A549 (cell line): ENCODE results near the gene STARD4. TPM values are rescaled to one million over a fixed set of nuclear protein-coding genes. Genes with fewer than 3 reads are reported as not detected.

ENCODE experiments used
- ATAC-seq, 2 experiments: fragments of 200-7000 bp in 1 of 2; fragments of >200 bp in 1 of 2; cut with Nextera tagmentation in 1 of 2; cut with Tn5 transposase in 1 of 2; 3 replicates each; pipeline versions ENCODE4 v1.8.0 to v1.9.1; 2018 to 2020; ENCODE audit warnings: mild to moderate bottlenecking in 1 of 2, moderate library complexity in 1 of 2
- CTCF ChIA-PET: fragments of 300-600 bp; sonication (Branson Sonifier 250); formaldehyde crosslinking; extraction: SDS; loops from one replicate; lab custom pipeline; 2021; ENCODE audit warnings: antibody characterized with exemption, inconsistent platforms; lab: Yijun Ruan, JAX
- POLR2A ChIA-PET: fragments of 350-600 bp; formaldehyde crosslinking; extraction: SDS; loops from one replicate; lab custom pipeline; 2021; ENCODE audit warnings: antibody characterized with exemption, inconsistent platforms; lab: Yijun Ruan, JAX
- DNase-seq, 2 experiments: peaks; one replicate each; pipeline versions ENCODE4 v3.0.0 to v3.0.0-alpha.2; 2011 to 2016; ENCODE audit warnings: low read depth in 1 of 2, low spot score in 1 of 2
- FAIRE-seq: peaks from 2 replicates; lab custom pipeline; 2011; peaks lifted over from hg19 to GRCh38; lab: Jason Lieb, UNC
- H3K27ac ChIP-seq, 2 experiments: fragments of >200 bp; sonication (Bioruptor Twin); formaldehyde crosslinking; 3 replicates each; pipeline ENCODE4 v1.5.1; 2016 to 2017
- H3K4me1 ChIP-seq: fragments of >200 bp; sonication (Bioruptor Twin); formaldehyde crosslinking; 3 replicates; pipeline ENCODE4 v1.6.1; 2016
- H3K4me2 ChIP-seq: fragments of >200 bp; sonication (Bioruptor Twin); formaldehyde crosslinking; 3 replicates; pipeline ENCODE4 v1.6.1; 2016
- H3K4me3 ChIP-seq: fragments of >200 bp; sonication (Bioruptor Twin); formaldehyde crosslinking; 3 replicates; pipeline ENCODE4 v1.5.1; 2016
- H3K9me3 ChIP-seq: fragments of >200 bp; sonication (Bioruptor Twin); formaldehyde crosslinking; 3 replicates; pipeline ENCODE4 v1.6.1; 2016
- BHLHE40 ChIP-seq: IDR thresholded peaks from 2 replicates; pipeline ENCODE4 v1.6.1; 2012; ENCODE audit warnings: low read depth, low read length, inconsistent platforms
- CEBPB ChIP-seq, 2 experiments: fragments of >200 bp in 1 of 2; sonication (Bioruptor Twin) in 1 of 2; formaldehyde crosslinking in 1 of 2; IDR thresholded peaks; 2 replicates each; pipeline ENCODE4 v1.6.1; 2012 to 2016
- CHD4 ChIP-seq: fragments of 200-600 bp; sonication (generic); IDR thresholded peaks from 2 replicates; pipeline ENCODE4 v1.6.1; 2016; ENCODE audit warnings: antibody characterized with exemption, mild to moderate bottlenecking, borderline replicate concordance
- EHF ChIP-seq: fragments of 250-450 bp; sonication (Bioruptor Pico); IDR thresholded peaks from 2 replicates; pipeline ENCODE4 v1.5.0; 2020; ENCODE audit warnings: mild to moderate bottlenecking
- EHMT2 ChIP-seq: fragments of 200-600 bp; sonication (generic); IDR thresholded peaks from 2 replicates; pipeline ENCODE4 v1.6.1; 2016; ENCODE audit warnings: antibody characterized with exemption, low read depth, mild to moderate bottlenecking, moderate library complexity
- EP300 ChIP-seq, 2 experiments: fragments of >200 bp; sonication (Bioruptor Twin); formaldehyde crosslinking; IDR thresholded peaks; 2 replicates in 1 of 2; 3 replicates in 1 of 2; pipeline ENCODE4 v1.6.1; 2016 to 2017
- FOSB ChIP-seq: fragments of 250-450 bp; sonication (Bioruptor Pico); IDR thresholded peaks from 2 replicates; pipeline ENCODE4 v1.5.0; 2020; ENCODE audit warnings: mild to moderate bottlenecking, moderate library complexity
- GATA3 ChIP-seq: IDR thresholded peaks from 2 replicates; pipeline ENCODE4 v1.6.1; 2012; ENCODE audit warnings: borderline replicate concordance
- HEYL ChIP-seq: fragments of 250-450 bp; sonication (Bioruptor Pico); IDR thresholded peaks from 2 replicates; pipeline ENCODE4 v1.8.0; 2021; ENCODE audit warnings: mild to moderate bottlenecking, moderate library complexity
- HOXA7 ChIP-seq: fragments of 250-450 bp; sonication (Bioruptor Pico); IDR thresholded peaks from 2 replicates; pipeline ENCODE4 v1.5.0; 2020; ENCODE audit warnings: mild to moderate bottlenecking, moderate library complexity
- KDM5A ChIP-seq: fragments of 200-600 bp; sonication (generic); IDR thresholded peaks from 2 replicates; pipeline ENCODE4 v1.6.1; 2016; ENCODE audit warnings: antibody characterized with exemption, mild to moderate bottlenecking
- NPAS2 ChIP-seq: fragments of 250-450 bp; sonication (Bioruptor Pico); IDR thresholded peaks from 2 replicates; pipeline ENCODE4 v1.8.0; 2022; ENCODE audit warnings: mild to moderate bottlenecking, moderate library complexity, borderline replicate concordance
- PHF8 ChIP-seq: fragments of 200-600 bp; sonication (generic); IDR thresholded peaks from 2 replicates; pipeline ENCODE4 v1.6.1; 2016; ENCODE audit warnings: low read depth, mild to moderate bottlenecking, antibody characterized with exemption, moderate library complexity, borderline replicate concordance
- POLR2AphosphoS2 ChIP-seq: conservative IDR thresholded peaks from 2 replicates; pipeline ENCODE4 v1.6.1; 2012; ENCODE audit warnings: low read length, improper control_type of control experiment, inconsistent platforms
- RAD21 ChIP-seq, 2 experiments: fragments of >200 bp in 1 of 2; sonication (Bioruptor Twin) in 1 of 2; formaldehyde crosslinking in 1 of 2; IDR thresholded peaks in 1 of 2; conservative IDR thresholded peaks in 1 of 2; 2 replicates in 1 of 2; 3 replicates in 1 of 2; pipeline ENCODE4 v1.6.1; 2012 to 2018; ENCODE audit warnings: inconsistent platforms in 1 of 2
- RCOR1 ChIP-seq: fragments of 150-350 bp; IDR thresholded peaks from 2 replicates; pipeline ENCODE4 v1.6.1; 2014; ENCODE audit warnings: antibody characterized with exemption, low read length, low read depth
- RNF2 ChIP-seq: fragments of 200-600 bp; sonication (generic); IDR thresholded peaks from 2 replicates; pipeline ENCODE4 v1.6.1; 2016; ENCODE audit warnings: low read depth, mild to moderate bottlenecking, antibody characterized with exemption, moderate library complexity, borderline replicate concordance
- SREBF2 ChIP-seq: fragments of 450-650 bp; IDR thresholded peaks from 2 replicates; pipeline ENCODE4 v1.6.1; 2014; ENCODE audit warnings: mild to moderate bottlenecking, moderate library complexity
- TP53 ChIP-seq: fragments of 250-450 bp; sonication (Bioruptor Pico); IDR thresholded peaks from 2 replicates; pipeline ENCODE4 v1.5.0; 2021; ENCODE audit warnings: mild to moderate bottlenecking, moderate library complexity
- ZC3H11A ChIP-seq: fragments of 450-650 bp; IDR thresholded peaks from 2 replicates; pipeline ENCODE4 v1.6.1; 2014; ENCODE audit warnings: antibody characterized with exemption, mild to moderate bottlenecking
- ZFP36 ChIP-seq: fragments of 450-650 bp; IDR thresholded peaks from 2 replicates; pipeline ENCODE4 v1.6.1; 2014; ENCODE audit warnings: borderline replicate concordance; ENCODE audit not compliant: partially characterized antibody
- WGBS: methylation state at CpG from one replicate; pipeline ENCODE4 v1.1.6; 2017; ENCODE audit errors: missing lambda C conversion rate; 5-methylcytosine and 5-hydroxymethylcytosine counted together
- polyA plus RNA-seq, 4 experiments: library from polyadenylated mRNA; depleted of rRNA in 3 of 4; stranded (reverse); fragments of >200 nt; fragmentation: RNase III in 1 of 4; extraction: RNeasy Plus Mini Kit Qiagen cat#74134 plus additional on column Dnase treatment in 1 of 4; gene quantifications; 2 replicates in 3 of 4; 3 replicates in 1 of 4; pipeline ENCODE4 v1.2.3, GENCODE V29; 2011 to 2017
- TF ChIP-seq, protein P1 (sequence below): fragments of 250-450 bp; sonication (Bioruptor Pico); IDR thresholded peaks from 2 replicates; pipeline ENCODE4 v1.5.0; 2021; ENCODE audit warnings: mild to moderate bottlenecking, moderate library complexity, borderline replicate concordance
- TF ChIP-seq, protein P2 (sequence below): IDR thresholded peaks from 2 replicates; pipeline ENCODE4 v1.6.1; 2012
- TF ChIP-seq, protein P3 (sequence below): fragments of >200 bp; sonication (Bioruptor Twin); formaldehyde crosslinking; IDR thresholded peaks from 3 replicates; pipeline ENCODE4 v1.6.1; 2016
- TF ChIP-seq, protein P4 (sequence below): fragments of 250-450 bp; sonication (Bioruptor Pico); IDR thresholded peaks from 2 replicates; pipeline ENCODE4 v1.5.0; 2020; ENCODE audit warnings: low read depth, mild to moderate bottlenecking, moderate library complexity
- TF ChIP-seq, protein P5 (sequence below): fragments of 150-350 bp; IDR thresholded peaks from 2 replicates; pipeline ENCODE4 v1.6.1; 2014; ENCODE audit warnings: low read depth, mild to moderate bottlenecking, low read length

The STARD4 gene
- polyA plus RNA-seq, 2 of the 4 experiments (the other 2 are of a cell fraction), result 14.0 to 15.9 TPM

DNA sequence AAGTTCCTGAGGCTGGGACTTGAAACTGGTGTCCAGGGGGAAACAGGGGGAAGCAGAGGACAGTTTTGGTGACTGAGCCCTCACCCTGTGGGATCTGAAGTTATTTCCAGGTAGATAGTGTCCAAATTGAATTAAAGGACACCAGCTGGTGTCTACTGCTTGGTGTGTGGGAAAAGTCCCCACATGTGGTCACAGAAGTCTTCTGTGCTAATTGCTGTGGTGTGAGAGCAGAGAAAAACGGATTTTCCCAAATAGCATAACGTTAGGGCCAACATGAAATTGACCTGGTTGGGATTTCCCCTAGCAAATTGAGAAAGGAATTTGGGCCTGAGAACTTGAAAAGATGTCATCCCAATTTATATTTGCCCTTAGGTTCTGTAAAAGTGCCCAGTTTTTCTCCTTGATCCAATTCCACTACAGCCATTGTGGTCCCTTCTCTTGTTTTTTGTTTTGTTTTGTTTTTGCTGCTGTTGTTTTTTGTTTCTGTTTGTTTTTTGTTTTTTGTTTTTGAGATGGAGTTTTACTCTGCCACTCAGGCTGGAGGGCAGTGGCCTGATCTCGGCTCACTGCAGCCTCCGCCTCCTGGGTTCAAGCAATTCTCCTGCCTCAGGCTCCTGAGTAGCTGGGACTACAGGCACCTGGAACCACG is 5.6 kb upstream of the STARD4 start:
- no peak for FAIRE-seq
- TF ChIP-seq, protein P1, sequence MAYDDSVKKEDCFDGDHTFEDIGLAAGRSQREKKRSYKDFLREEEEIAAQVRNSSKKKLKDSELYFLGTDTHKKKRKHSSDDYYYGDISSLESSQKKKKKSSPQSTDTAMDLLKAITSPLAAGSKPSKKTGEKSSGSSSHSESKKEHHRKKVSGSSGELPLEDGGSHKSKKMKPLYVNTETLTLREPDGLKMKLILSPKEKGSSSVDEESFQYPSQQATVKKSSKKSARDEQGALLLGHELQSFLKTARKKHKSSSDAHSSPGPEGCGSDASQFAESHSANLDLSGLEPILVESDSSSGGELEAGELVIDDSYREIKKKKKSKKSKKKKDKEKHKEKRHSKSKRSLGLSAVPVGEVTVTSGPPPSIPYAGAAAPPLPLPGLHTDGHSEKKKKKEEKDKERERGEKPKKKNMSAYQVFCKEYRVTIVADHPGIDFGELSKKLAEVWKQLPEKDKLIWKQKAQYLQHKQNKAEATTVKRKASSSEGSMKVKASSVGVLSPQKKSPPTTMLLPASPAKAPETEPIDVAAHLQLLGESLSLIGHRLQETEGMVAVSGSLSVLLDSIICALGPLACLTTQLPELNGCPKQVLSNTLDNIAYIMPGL (CRISPR knock-in tag), result no peak
- TF ChIP-seq GATA3 (no peak), ZFP36 (no peak), RNF2 (no peak), SREBF2 (no peak), EP300 (IDR thresholded peaks at IDR 0.05) (no peak), EHMT2 (no peak), POLR2AphosphoS2 (no peak), FOSB (CRISPR knock-in tag) (no peak), NPAS2 (CRISPR knock-in tag) (no peak), RCOR1 (no peak)
- TF ChIP-seq, all 56 proteins: peak for 0

DNA sequence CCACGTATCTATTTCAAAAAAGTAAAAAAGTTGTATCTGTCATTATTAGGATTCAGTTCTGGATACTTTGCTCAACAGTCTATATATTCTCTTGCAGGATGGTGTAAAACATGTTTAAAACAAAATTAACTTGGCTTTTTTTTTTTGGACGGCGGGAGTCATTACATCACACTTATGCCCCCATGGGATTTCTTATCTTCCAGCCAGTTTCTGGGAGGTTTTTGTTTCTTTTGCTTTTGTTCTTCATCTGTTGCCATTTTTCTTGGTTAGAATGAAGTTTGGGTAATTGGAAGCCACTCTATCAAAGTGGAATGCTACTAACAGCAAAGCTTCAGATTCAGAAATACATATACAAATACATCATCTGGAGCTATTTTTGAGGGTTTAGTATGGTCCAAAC is 1.8 kb upstream of the STARD4 start:
- WGBS, result 94% methylated on average over 3 of the region's 3 CpGs
- ATAC-seq, result no peak
- H3K9me3 ChIP-seq, result no peaks in the 10 kb centered on the region
- peaks cover 10% of the 10 kb centered on the region; the same call in 2 of the 3 replicates for H3K4me1 ChIP-seq
- DNase-seq, result no peak
- H3K27ac ChIP-seq, result no peak overlapping the region
- H3K4me3 ChIP-seq, result no peak overlapping the region
- no peak overlapping the region for H3K4me2 ChIP-seq
- no peak for FAIRE-seq
- ChIA-PET POLR2A (no interaction called here), CTCF (interaction anchor here (1.9 kb wide), 1 partner anchor 17 kb away, joined by 5 read pairs; no protein-coding TSS in a partner anchor)
- TF ChIP-seq EHF (CRISPR knock-in tag), result no peak
- no peak for TF ChIP-seq ZC3H11A
- TF ChIP-seq CEBPB (IDR thresholded peaks at IDR 0.05), result no peak
- TF ChIP-seq HOXA7, result no peak
- no peak for TF ChIP-seq POLR2AphosphoS2
- no peak for TF ChIP-seq KDM5A
- TF ChIP-seq PHF8, result no peak
- TF ChIP-seq BHLHE40, result no peak
- no peak for TF ChIP-seq RAD21 (conservative IDR thresholded peaks at IDR 0.05 in 1 of 2, IDR thresholded peaks at IDR 0.05 in 1 of 2)
- TF ChIP-seq RCOR1, result no peak
- no peak for TF ChIP-seq CHD4
- no peak for TF ChIP-seq GATA3
- TF ChIP-seq, protein P2, sequence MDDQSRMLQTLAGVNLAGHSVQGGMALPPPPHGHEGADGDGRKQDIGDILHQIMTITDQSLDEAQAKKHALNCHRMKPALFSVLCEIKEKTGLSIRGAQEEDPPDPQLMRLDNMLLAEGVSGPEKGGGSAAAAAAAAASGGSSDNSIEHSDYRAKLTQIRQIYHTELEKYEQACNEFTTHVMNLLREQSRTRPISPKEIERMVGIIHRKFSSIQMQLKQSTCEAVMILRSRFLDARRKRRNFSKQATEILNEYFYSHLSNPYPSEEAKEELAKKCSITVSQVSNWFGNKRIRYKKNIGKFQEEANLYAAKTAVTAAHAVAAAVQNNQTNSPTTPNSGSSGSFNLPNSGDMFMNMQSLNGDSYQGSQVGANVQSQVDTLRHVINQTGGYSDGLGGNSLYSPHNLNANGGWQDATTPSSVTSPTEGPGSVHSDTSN, result no peak
- TF ChIP-seq HEYL (CRISPR knock-in tag), result no peak
- TF ChIP-seq, protein P3, sequence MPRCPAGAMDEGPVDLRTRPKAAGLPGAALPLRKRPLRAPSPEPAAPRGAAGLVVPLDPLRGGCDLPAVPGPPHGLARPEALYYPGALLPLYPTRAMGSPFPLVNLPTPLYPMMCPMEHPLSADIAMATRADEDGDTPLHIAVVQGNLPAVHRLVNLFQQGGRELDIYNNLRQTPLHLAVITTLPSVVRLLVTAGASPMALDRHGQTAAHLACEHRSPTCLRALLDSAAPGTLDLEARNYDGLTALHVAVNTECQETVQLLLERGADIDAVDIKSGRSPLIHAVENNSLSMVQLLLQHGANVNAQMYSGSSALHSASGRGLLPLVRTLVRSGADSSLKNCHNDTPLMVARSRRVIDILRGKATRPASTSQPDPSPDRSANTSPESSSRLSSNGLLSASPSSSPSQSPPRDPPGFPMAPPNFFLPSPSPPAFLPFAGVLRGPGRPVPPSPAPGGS, result no peak
- TF ChIP-seq, protein P1 (CRISPR knock-in tag), result no peak
- TF ChIP-seq, protein P4, sequence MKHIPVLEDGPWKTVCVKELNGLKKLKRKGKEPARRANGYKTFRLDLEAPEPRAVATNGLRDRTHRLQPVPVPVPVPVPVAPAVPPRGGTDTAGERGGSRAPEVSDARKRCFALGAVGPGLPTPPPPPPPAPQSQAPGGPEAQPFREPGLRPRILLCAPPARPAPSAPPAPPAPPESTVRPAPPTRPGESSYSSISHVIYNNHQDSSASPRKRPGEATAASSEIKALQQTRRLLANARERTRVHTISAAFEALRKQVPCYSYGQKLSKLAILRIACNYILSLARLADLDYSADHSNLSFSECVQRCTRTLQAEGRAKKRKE (CRISPR knock-in tag), result no peak
- TF ChIP-seq TP53 (CRISPR knock-in tag), result no peak
- TF ChIP-seq, protein P5, sequence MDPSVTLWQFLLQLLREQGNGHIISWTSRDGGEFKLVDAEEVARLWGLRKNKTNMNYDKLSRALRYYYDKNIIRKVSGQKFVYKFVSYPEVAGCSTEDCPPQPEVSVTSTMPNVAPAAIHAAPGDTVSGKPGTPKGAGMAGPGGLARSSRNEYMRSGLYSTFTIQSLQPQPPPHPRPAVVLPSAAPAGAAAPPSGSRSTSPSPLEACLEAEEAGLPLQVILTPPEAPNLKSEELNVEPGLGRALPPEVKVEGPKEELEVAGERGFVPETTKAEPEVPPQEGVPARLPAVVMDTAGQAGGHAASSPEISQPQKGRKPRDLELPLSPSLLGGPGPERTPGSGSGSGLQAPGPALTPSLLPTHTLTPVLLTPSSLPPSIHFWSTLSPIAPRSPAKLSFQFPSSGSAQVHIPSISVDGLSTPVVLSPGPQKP, result no peak

More for the DNA sequence above, 5.6 kb upstream of the STARD4 start:
- Histone ChIP-seq H3K4me2 (no peak overlapping the region), H3K4me1 (peaks cover 4% of the 10 kb centered on the region; the same call in 2 of the 3 replicates), H3K9me3 (no peaks in the 10 kb centered on the region), H3K4me3 (no peak overlapping the region), H3K27ac (no peak overlapping the region)
- ATAC-seq, result no peak
- ChIA-PET POLR2A (no interaction called here), CTCF (interaction anchor here (1.2 to 2.7 kb wide), 2 partner anchors 14 to 33 kb away, joined by 3 to 11 read pairs; no protein-coding TSS in a partner anchor)
- DNase-seq, result no peak
- WGBS, result 57% methylated on average over 5 of the region's 5 CpGs
